ENCODE measurements around the gene PTPRB.

- TF ChIP-seq CTCF (conservative IDR thresholded peaks at IDR 0.05; ENCODE audit: low read depth, low read length) (no peak), EZH2 (IDR thresholded peaks at IDR 0.05; ENCODE audit: borderline replicate concordance, low read depth, low read length, poor library complexity, severe bottlenecking) (no peak)
Measured at GRCh38 chr12:70467918-70468733, 169.1 kb downstream of the PTPRB start.
